Tibial artery (tissue), 4 donors: ENCODE measurements around the gene TRAT1.

Experiments
- DNase-seq, 2 donors: peaks; one replicate each; pipeline ENCODE4 v3.0.0-alpha.2; 2019
- H3K27ac ChIP-seq, 2 donors: fragments of 200-600 bp; sonication (generic) in 1 of 2; 1 replicate in 1 of 2; 2 replicates in 1 of 2; pipeline ENCODE4 v1.5.1; 2018 to 2019; ENCODE audit warnings: mild to moderate bottlenecking in 1 of 2
- H3K27me3 ChIP-seq, 2 donors: fragments of 200-600 bp; sonication (generic) in 1 of 2; one replicate each; pipeline versions ENCODE4 v1.5.1 to v1.6.0; 2016 to 2019
- H3K36me3 ChIP-seq, 3 donors: fragments of 200-600 bp; sonication (generic) in 2 of 3; one replicate each; pipeline ENCODE4 v1.5.1; 2016 to 2019; ENCODE audit warnings: mild to moderate bottlenecking in 2 of 3
- H3K4me1 ChIP-seq, 4 donors: fragments of 200-600 bp; sonication (generic) in 2 of 4; 1 replicate in 3 of 4; 2 replicates in 1 of 4; pipeline ENCODE4 v1.5.1; 2016 to 2019
- H3K4me3 ChIP-seq, 2 donors: fragments of 200-600 bp; sonication (generic) in 1 of 2; 1 replicate in 1 of 2; 2 replicates in 1 of 2; pipeline ENCODE4 v1.5.1; 2018 to 2019; ENCODE audit warnings: mild to moderate bottlenecking in 2 of 2
- H3K9me3 ChIP-seq, 3 donors: fragments of 200-600 bp; sonication (generic) in 1 of 3; one replicate each; pipeline ENCODE4 v1.5.1; 2016 to 2019
- intact Hi-C: fragments of 100-400 bp; cut with DNase I; formaldehyde crosslinking; loops from one replicate; pipeline ENCODE4 v1.15.0; 2023; ENCODE audit warnings: low total_unique reads
- TF ChIP-seq, protein P1 (sequence below), 2 experiments: fragments of 200-600 bp in 1 of 2; fragments of 450-650 bp in 1 of 2; IDR thresholded peaks; one replicate each; pipeline ENCODE4 v1.5.1; 2017 to 2019; ENCODE audit warnings: antibody characterized with exemption in 2 of 2, mild to moderate bottlenecking in 1 of 2, moderate library complexity in 1 of 2

TRAT1 gene

DNA sequence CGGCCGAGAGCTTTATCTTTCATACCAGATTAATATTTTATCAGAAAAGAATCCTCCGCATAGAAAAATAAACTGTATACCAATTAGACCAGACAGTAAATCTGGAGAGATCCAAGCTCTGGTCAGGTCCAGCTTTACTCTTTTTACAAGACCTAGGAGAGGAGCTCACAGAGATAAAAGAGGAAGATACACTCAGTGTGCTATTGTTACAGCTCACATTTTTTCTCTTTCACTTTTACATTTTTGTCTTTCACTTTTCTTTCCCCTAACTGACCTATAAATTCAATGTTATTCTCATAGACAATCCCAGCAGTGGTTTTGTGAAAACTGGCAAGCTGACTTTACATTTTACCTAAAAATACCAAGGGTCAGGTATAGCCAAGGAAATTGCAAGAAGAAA, 75.3 kb downstream of the TRAT1 start:
- TF ChIP-seq, protein P1, sequence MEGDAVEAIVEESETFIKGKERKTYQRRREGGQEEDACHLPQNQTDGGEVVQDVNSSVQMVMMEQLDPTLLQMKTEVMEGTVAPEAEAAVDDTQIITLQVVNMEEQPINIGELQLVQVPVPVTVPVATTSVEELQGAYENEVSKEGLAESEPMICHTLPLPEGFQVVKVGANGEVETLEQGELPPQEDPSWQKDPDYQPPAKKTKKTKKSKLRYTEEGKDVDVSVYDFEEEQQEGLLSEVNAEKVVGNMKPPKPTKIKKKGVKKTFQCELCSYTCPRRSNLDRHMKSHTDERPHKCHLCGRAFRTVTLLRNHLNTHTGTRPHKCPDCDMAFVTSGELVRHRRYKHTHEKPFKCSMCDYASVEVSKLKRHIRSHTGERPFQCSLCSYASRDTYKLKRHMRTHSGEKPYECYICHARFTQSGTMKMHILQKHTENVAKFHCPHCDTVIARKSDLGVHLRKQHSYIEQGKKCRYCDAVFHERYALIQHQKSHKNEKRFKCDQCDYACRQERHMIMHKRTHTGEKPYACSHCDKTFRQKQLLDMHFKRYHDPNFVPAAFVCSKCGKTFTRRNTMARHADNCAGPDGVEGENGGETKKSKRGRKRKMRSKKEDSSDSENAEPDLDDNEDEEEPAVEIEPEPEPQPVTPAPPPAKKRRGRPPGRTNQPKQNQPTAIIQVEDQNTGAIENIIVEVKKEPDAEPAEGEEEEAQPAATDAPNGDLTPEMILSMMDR (IDR thresholded peaks at IDR 0.05): no peak
- Histone ChIP-seq H3K9me3 (no peaks in the 10 kb centered on the region), H3K27ac (no peak overlapping the region), H3K4me1 (no peaks in the 10 kb centered on the region), H3K36me3 (no peaks in the 10 kb centered on the region), H3K4me3 (no peak overlapping the region), H3K27me3 (no peaks in the 10 kb centered on the region)
- intact Hi-C loops: no loop called here
- DNase-seq: no peak

DNA sequence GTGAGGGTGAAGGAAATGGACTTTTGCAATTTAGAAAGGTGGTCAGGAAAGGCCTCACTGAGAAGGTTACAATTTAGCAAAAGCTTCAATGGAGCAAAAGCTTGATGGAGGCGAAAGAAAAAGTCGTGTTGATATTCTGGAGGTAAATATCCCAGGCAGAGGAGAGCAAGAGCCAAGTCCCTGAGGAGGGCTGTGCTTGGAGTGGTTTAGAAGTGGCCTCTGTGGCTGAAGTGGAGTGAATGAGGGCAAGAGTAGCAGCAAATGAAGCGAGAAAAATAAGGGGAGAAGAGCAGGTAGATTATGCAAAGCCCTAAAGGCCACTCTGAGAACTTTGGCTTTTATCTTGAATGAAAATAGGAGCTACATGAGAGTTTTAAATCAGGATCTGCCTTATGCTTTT, 76.9 kb downstream of the TRAT1 start:
- no peaks in the 10 kb centered on the region for H3K4me1 ChIP-seq
- H3K4me3 ChIP-seq: no peak overlapping the region
- intact Hi-C loops: no loop called here
- DNase-seq: no peak
- H3K27ac ChIP-seq: no peak overlapping the region
- TF ChIP-seq, protein P1 (IDR thresholded peaks at IDR 0.05): no peak
- no peaks in the 10 kb centered on the region for H3K36me3 ChIP-seq
- H3K27me3 ChIP-seq: no peaks in the 10 kb centered on the region
- no peaks in the 10 kb centered on the region for H3K9me3 ChIP-seq
